Dedifferentiated amniotic fluid mesenchymal stem cell (primary cell): ENCODE measurements around the gene SLC25A42.

Source experiments
- DNase-seq: peaks from one replicate; pipeline ENCODE4 v3.0.0-alpha.2; 2016; ENCODE audit errors: extremely low spot score

The SLC25A42 gene

GRCh38 chr19:19050731-19051130, 13.1 kb upstream of the SLC25A42 start:
- no peak for DNase-seq

- no peak for DNase-seq
Measured at GRCh38 chr19:19051478-19052213, 12.1 kb upstream of the SLC25A42 start.

DNA sequence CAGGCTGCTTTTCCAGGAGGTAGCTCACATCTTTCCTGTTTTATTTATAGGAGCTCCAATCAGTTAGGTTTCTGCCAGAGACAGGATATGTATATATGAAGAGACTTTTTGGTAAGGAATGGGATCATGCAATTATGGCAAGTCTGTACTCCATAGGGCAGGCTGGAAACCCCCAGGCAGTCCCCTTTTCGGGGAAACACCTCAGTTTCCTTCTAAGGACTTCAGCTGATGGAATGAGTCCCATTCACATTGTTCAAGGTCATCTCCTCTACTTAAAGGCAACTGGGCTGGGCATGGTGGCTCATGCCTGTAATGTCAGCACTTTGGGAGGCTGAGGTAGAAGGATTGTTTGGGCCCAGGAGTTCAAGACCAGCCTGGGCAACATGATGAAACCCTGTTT, 10.9 kb upstream of the SLC25A42 start:
- no peak for DNase-seq

DNA sequence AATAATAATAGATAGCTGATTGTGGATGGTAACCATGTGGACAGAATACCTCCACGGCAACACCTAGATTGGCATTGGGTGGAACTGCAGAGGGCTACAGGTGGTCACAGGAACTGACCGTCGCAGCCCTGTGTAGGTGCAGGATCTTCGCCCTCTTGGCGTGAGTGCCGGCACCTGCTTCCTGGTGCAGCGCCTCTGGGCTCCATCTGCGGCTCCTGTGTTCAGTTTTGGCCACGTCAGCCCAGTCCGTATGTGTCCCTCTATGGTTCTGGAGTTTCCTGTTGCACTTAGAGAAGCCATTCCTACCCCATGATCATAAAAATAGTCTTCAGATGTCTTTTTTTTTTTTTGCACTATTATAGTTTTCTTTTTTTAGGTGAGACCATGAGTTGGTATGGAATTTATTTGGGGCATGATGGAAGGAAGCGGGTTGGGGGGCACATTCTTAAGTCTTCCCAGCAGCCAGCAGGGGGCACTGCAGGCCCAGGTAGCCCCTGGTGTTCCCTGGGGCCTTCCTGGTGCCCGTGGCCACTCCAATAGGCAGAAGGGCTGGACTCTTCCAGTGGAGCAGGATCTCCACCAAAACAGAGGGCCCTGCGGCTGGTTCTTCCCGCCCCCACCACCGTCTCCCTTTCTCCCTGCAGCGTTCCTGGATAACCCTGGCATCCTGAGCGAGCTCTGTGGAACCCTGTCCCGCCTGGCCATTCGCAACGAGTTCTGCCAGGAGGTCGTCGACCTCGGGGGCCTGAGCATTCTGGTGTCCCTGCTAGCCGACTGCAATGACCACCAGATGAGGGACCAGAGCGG, 10.1 kb upstream of the SLC25A42 start:
- no peak for DNase-seq

DNA sequence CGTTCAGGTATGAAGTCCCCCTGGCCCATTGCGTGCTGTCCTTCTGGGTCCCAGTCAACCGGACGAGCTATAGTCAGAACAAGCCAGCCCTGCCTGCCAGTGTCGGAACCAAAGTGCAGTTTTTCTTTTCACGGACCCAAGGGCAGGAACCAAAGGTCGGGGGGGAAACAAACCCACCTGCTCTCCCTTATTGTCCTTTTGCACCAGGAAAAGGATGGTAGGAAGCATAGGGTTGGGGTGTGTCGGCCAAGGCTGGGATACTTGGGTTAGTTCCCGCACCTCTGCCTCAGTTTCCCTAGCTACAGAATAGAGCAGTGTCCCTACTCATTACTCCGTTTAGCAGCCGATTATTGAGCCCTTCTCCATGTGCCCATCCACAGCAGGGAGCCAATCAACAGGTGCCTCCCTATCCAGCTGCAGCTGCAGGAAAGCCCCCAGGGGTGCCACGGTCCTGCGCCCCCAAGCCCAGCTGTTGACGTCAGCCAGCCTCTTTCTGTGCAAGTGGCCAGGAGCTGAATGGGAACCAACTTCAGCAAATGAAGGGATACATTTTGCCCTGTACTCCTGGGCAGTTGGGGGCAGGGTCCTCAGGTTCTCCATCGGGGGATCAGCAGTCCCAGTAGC, 9.4 kb upstream of the SLC25A42 start:
- no peak for DNase-seq

DNA sequence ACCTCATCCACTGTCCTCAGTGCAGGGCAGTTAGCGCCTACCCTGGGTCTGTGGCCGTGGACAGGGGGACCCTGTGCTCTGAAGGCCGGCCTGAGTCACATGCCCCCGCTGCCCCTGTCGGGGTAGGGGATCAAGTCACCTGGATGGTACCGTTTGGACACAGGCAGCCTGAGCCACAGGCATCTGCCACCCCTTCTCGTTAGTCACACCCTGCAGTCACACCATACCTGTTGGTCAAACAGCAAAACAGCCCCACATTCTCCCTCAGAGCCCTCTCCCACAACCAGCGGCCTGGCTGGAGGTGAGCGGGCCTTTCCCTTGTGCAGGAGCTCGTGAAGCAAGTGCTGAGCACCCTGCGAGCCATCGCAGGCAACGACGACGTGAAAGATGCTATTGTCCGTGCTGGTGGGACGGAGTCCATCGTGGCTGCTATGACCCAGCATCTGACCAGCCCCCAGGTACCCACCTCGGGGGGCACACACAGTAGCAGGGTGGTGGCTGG, 8.8 kb upstream of the SLC25A42 start:
- no peak for DNase-seq

DNA sequence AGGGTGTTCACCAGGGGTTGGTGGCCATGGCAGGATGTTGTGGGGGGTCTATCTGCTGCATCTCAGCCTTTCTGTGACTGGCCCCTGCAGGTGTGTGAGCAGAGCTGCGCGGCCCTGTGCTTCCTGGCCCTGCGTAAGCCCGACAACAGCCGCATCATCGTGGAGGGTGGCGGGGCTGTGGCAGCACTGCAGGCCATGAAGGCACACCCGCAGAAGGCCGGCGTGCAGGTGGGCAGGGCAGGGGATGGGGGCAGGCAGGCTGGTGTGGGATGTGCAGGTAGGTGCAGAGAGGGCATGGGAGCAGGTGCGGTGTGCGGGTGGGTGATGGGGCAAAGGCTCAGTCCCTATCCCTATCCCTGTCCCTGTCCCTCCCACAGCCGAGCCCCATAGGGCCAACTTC, 8.1 kb upstream of the SLC25A42 start:
- no peak for DNase-seq

DNA sequence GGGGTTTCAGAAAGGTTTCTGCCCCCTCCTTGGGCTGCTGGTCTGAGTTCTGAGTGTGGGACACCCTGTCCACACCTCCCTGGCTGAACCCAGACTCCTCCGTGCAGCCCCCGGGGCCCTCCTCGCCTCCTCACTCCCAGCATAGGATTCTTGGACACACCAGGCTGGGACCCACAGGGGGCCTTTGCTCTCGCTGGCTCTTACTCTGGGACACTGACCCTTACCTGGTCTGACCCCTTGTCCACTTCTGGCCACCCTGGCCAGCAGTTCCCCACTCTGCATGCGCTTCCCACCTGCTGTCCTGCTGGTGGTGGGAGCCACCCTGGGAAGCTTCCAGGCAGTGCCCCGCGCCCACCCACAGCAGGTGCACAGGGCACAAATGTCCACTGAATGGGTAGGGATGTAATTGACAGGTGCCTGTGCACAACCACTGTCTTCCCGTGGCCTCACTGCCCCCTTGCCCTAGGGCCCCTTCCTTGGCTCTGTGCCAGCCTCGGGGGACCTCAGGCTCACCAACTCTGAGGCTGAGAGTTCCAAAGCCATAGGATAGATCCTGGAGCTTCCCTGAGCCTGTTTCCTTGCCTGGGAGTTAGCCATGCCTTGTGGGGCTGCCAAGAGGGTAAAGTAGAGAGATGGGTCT, 7.0 kb upstream of the SLC25A42 start:
- DNase-seq: no peak

- DNase-seq: no peak
Measured at GRCh38 chr19:19057317-19057716, 6.5 kb upstream of the SLC25A42 start.

GRCh38 chr19:19057720-19058119, 6.1 kb upstream of the SLC25A42 start:
- DNase-seq: no peak

DNA sequence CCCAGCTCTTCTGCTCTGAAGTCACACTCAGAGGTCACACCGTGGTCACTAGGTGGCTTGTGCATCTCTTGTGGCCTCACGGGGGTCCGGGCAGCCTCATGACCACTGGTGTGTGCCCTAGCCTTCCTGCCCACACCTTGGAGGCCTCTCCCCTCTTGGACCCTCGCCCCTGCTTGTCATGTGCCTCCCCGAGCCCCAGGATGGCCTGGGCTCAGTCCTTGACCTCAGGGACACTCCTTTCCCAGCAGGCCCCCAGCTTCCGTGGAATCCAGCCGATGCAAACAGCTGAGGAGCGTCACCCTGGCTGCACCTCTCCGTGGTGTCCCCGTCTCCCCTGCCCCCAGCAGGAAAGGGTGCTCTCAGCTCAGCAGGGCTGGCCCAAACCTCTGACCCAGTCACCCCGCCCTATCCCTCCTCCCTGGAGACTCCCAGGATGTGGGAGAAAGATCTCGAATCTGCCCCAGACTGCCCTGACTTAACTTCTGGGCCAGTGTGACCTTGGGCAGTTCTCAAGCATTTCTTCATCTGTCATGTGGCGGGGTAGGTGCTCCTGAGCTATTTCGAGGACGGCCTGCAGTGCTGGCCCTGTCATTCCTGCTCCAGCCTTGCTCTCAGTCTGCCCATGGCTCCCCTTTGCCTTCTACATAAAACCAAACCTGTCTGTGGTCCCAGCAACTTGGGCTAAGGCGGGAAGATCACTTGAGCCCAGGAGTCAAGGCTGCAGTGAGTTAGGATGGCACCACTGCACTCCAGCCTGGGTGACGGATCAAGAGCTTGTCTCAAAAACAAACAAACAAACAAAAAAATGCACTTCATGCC, 4.6 kb upstream of the SLC25A42 start:
- DNase-seq: no peak

DNA sequence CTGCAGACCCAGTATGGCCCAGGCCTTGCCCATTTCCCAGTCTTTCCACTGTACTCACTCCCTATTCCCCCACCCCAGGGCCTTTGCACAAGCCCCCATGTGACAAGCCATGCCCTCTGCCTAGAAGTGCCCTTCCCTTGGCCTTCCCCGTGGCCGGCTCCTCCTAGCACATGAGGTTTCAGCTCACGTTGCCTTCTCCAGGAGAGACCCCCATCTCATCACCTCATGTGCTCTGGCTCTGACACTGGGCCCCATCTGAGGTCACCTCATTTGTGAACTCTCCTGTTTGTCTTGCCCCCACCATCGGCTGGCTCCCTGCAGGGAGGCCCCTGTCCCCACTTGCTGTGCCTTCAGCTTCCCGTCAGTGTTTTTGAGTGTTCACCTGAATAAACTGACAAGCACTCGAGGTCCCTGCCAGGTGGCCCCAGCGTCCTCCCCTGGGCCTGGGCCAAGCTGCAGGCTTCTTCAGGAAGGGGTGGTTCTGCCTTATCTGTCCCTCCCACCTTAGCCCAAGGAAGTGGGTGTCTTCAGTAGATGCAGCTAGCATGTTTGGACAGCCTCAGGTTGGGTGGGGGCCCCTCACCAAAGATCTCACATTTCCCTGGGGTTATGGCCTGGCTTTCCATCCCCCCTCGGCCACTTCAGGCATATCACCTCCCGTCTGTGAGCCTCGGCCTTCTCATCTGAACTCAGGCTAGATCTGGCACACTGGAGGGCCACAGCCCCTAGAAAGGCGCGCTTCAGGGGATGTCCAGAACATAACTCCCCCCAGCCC, 3.8 kb upstream of the SLC25A42 start:
- DNase-seq: no peak

DNA sequence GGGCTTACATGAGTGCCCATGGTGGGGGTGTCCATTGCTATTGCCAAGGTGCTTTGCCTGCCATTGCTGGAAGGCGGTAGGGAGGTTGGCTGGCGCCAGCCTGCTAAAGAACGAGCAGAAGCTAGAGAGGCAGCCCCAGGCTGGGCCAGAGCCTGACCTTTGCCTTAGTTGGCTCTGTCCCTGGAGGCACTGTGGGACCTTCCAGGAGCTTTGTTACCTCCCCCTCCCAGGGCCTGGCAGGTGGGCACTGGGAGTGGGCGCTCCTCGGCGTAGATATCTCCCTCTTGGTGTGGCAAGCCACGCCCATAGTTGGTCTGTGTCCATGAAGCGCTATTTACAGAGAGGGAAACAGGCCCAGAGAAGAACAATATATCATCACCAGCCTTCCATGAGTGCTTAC, 2.3 kb upstream of the SLC25A42 start:
- no peak for DNase-seq

GRCh38 chr19:19062454-19063182, 1.2 kb upstream of the SLC25A42 start:
- DNase-seq: no peak

DNA sequence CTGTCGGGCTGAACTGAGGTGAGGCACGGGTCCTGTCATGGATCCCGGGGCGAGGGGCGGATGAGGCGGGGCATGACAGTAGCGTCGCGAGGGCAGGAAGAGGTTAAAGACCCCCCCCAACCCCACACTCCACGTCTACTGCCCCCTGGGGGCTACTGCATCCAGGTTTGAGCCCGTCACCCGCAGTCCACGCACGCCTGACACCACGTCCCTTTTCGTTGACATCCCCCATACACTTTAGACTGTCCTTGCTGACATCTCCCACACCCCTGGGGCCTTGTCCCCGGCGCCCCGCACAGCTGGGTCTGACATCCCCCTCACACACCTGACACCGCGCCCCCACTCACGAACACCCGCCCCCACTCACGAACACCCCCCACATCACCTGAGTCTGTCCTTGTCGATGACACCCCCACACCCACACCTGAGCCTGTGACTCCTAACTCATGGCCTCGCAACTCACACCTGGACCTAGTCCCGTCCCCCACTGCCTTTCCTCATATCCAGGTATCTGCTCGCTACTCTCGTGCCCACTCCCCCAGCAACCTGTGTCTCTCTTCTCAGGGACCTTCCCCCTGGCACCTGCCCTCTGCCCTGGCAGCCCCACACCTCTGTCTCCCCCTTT, 416 bp downstream of the SLC25A42 start:
- DNase-seq: no peak

DNA sequence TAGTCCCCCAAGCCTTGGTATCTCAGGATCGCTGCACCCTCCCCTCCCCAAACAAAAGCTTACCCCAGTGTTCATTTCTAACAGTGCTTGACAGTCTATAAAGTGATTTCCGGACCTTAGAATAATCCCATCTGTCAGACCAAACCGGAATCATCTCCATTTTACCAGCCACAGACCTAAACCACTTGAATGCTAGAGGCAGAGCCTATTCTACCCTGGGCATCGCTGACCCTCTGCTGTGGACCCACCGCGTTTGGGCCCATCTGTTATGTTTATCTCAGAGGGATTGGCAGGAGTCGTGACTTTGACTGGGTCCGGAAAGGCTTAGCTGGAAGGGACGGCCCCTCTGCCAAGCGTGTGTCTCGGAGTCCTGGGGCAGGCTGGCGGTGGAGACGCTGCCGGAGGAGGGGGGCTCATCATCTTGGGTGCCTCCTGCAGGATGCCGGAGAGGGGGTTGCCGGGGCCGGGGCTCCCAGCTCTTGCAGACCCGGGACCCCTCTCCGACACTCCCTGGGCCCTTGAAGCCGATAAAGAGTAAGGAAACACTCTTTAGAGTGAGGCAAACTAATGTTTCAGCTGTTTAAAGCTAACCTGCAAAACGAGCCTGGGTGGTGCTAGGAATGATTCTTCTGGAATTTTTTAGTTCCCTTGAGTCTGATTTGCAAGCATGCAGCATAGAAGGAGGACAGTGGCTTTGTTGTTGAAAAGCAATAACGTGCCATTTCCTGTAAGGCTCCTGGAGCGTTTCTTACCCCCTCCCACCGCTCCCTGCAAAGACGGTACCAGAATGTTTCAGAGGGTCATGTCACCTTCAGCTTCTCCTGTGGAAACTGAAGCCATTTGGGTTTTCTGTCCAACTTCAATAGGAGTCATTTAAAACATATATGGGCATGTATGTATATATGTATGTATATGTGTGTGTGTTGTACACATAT, 1.3 kb downstream of the SLC25A42 start:
- DNase-seq: no peak

DNA sequence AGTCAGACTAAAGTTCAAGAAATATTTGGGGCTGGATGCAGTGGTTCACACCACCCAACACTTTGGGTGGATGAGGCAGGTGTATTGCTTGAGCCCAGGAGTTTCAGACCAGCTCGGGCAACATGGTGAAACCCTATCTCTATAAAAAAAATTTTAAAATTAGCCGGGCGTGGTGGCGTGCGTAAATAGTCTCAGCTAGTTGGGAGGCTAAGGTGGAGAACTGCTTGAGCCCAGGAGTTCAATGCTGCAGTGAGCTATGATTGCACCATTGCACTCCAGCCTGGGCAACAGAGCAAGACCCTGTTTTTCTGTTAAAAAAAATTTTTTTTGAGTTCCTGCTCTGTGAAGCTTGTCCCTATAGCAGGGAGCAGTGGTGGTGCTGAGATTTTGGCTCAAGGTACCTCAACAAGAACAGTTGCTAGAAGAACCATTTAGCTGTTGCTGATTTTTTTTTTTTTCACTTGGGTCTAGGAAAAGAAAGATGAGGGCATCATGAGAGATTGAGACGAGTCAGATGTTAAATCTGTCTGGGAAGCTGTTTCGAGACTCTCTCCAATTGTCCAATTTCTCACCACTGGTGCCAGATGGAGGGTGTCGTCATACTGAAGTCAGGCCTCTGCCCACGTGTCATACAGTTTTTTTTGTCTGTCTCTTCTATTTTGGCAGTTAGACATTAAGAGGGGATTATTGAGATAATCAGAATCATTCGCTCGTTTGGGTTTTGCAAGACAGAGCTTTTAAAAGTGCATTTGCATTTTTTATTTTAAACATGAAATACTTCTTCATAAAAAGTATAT, 3.7 kb downstream of the SLC25A42 start:
- DNase-seq: no peak
